Measurements from ENCODE around the gene ZNF444.
"Not testable (repeated sequence)": the region's sequence is repeated elsewhere in the genome, so short reads cannot be mapped to it uniquely, and the experiment has no call there.

The ZNF444 gene

GRCh38 chr19:56191115-56191514 is 50.0 kb downstream of the ZNF444 start:
- DNase-seq: no peak

GRCh38 chr19:56191711-56192110 is 50.6 kb downstream of the ZNF444 start:
- DNase-seq: no peak

GRCh38 chr19:56193981-56194640 is 53.0 kb downstream of the ZNF444 start:
- no peak for DNase-seq

- not testable (repeated sequence) for DNase-seq
Observed at GRCh38 chr19:56197646-56198045, 56.6 kb downstream of the ZNF444 start, which contains the start of gene ZSCAN5B. Gene ZSCAN5B (minus strand): TSS chr19:56197783. CDS start chr19:56193052, 4,731 bp downstream.

- DNase-seq: no peak
Observed at GRCh38 chr19:56199687-56200086, 58.6 kb downstream of the ZNF444 start.

- no peak for DNase-seq
Observed at GRCh38 chr19:56201973-56202372, 60.9 kb downstream of the ZNF444 start, which contains the start of gene ZSCAN5C. Gene ZSCAN5C (plus strand): TSS chr19:56202273. CDS start chr19:56205914, 3,641 bp downstream.

GRCh38 chr19:56207581-56207980 is 66.5 kb downstream of the ZNF444 start:
- not testable (repeated sequence) for DNase-seq

- no peak for DNase-seq
Observed at GRCh38 chr19:56209091-56209490, 68.0 kb downstream of the ZNF444 start.

GRCh38 chr19:56210036-56210435 is 68.9 kb downstream of the ZNF444 start:
- DNase-seq: not testable (repeated sequence)

All from SHP77 treated with DMSO at 0.1 percent for 48 hours (cell line).